Transverse colon (tissue), 4 donors: ENCODE measurements around the gene MTF1.

Experiments
- EP300 ChIP-seq: sonication (generic); formaldehyde crosslinking; IDR thresholded peaks from one replicate; pipeline ENCODE4 v1.6.1; 2017; ENCODE audit warnings: antibody characterized with exemption, low read depth
- POLR2A ChIP-seq: fragments of 450-650 bp; IDR thresholded peaks from one replicate; pipeline ENCODE4 v1.6.1; 2016; ENCODE audit warnings: antibody characterized with exemption, mild to moderate bottlenecking, moderate library complexity
- POLR2AphosphoS5 ChIP-seq, 3 donors: sonication (generic); formaldehyde crosslinking; IDR thresholded peaks; one replicate each; pipeline ENCODE4 v1.6.1; 2016; ENCODE audit warnings: antibody characterized with exemption in 3 of 3
- TF ChIP-seq, protein P1 (sequence below), 5 experiments: fragments of 200-600 bp in 3 of 5; fragments of 450-650 bp in 2 of 5; sonication (generic) in 3 of 5; IDR thresholded peaks; 1 replicate in 2 of 5; 2 replicates in 3 of 5; pipeline ENCODE4 v1.5.1; 2016 to 2017; ENCODE audit warnings: antibody characterized with exemption in 5 of 5, inconsistent platforms in 3 of 5, mild to moderate bottlenecking in 2 of 5, moderate library complexity in 1 of 5

DNA sequence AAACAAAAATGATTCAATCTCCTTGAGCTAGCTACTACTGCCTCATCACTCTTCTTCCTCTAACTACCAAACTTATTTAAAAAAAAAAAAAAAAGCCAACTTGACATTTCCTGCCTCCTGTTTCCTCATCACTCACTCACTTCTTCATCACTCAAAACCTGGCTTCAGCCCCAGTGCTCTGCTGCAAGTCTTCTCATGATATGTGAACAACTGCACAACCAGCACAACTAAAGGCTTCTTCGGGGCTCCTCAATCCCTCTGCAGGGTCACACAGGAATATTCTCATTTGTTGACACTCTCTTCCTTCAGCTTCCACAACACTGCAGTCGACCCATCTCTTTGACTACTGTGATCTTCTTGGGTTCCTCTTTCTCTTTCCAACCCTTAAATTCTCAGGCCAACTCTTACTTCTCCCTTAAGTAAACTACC is 7.6 kb downstream of the MTF1 start:
- TF ChIP-seq EP300 = no peak
- TF ChIP-seq, protein P1, sequence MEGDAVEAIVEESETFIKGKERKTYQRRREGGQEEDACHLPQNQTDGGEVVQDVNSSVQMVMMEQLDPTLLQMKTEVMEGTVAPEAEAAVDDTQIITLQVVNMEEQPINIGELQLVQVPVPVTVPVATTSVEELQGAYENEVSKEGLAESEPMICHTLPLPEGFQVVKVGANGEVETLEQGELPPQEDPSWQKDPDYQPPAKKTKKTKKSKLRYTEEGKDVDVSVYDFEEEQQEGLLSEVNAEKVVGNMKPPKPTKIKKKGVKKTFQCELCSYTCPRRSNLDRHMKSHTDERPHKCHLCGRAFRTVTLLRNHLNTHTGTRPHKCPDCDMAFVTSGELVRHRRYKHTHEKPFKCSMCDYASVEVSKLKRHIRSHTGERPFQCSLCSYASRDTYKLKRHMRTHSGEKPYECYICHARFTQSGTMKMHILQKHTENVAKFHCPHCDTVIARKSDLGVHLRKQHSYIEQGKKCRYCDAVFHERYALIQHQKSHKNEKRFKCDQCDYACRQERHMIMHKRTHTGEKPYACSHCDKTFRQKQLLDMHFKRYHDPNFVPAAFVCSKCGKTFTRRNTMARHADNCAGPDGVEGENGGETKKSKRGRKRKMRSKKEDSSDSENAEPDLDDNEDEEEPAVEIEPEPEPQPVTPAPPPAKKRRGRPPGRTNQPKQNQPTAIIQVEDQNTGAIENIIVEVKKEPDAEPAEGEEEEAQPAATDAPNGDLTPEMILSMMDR (IDR thresholded peaks at IDR 0.05) = no peak
- no peak for TF ChIP-seq POLR2A
- TF ChIP-seq POLR2AphosphoS5 (IDR thresholded peaks at IDR 0.05) = no peak
